Esophagus squamous epithelium (tissue), 5 donors: Measurements from ENCODE around the gene ACSL1. TPM values are rescaled to one million over a fixed set of nuclear protein-coding genes. Genes with fewer than 3 reads are reported as not detected.
"Not testable (repeated sequence)": the region's sequence is repeated elsewhere in the genome, so short reads cannot be mapped to it uniquely, and the experiment has no call there.

Experiments used
- DNase-seq: peaks from one replicate; lab custom pipeline; 2025; lab: John Stamatoyannopoulos, UW
- H3K27ac ChIP-seq, 4 donors: fragments of 200-600 bp; sonication (generic); one replicate each; pipeline ENCODE4 v1.5.1; 2016 to 2019; ENCODE audit warnings: mild to moderate bottlenecking in 1 of 4
- H3K27me3 ChIP-seq, 4 donors: fragments of 200-600 bp; sonication (generic); 1 replicate in 3 of 4; 2 replicates in 1 of 4; pipeline versions ENCODE4 v1.5.1 to v1.6.0; 2017 to 2021; ENCODE audit warnings: antibody characterized with exemption in 1 of 4
- H3K36me3 ChIP-seq, 3 donors: fragments of 200-600 bp; sonication (generic); one replicate each; pipeline ENCODE4 v1.5.1; 2016 to 2019
- H3K4me1 ChIP-seq, 3 donors: fragments of 200-600 bp; sonication (generic); one replicate each; pipeline ENCODE4 v1.5.1; 2017 to 2019
- H3K4me3 ChIP-seq, 4 donors: fragments of 200-600 bp; sonication (generic); 1 replicate in 3 of 4; 2 replicates in 1 of 4; pipeline ENCODE4 v1.5.1; 2016 to 2019; ENCODE audit warnings: mild to moderate bottlenecking in 2 of 4, moderate library complexity in 1 of 4
- H3K9me3 ChIP-seq, 3 donors: fragments of 200-600 bp; sonication (generic); one replicate each; pipeline ENCODE4 v1.5.1; 2016 to 2019
- CTCF ChIP-seq, 6 experiments: fragments of 450-650 bp in 4 of 6; fragments of 200-600 bp in 2 of 6; sonication (generic) in 2 of 6; IDR thresholded peaks; one replicate each; pipeline ENCODE4 v1.5.1; 2016 to 2019; ENCODE audit warnings: antibody characterized with exemption in 6 of 6, mild to moderate bottlenecking in 4 of 6, moderate library complexity in 4 of 6
- POLR2A ChIP-seq, 4 donors: fragments of 450-650 bp; IDR thresholded peaks; one replicate each; pipeline ENCODE4 v1.6.1; 2017; ENCODE audit warnings: antibody characterized with exemption in 4 of 4, mild to moderate bottlenecking in 4 of 4, moderate library complexity in 3 of 4
- WGBS, 2 donors: methylation state at CpG; one replicate each; pipeline ENCODE4 v1.1.5; 2018; 5-methylcytosine and 5-hydroxymethylcytosine counted together
- intact Hi-C: fragments of 100-400 bp; cut with DNase I; formaldehyde crosslinking; loops from one replicate; pipeline ENCODE4 v1.15.0; 2022
- total RNA-seq, 4 donors: library from RNA; depleted of rRNA; stranded (reverse); fragments of >200 nt; gene quantifications; one replicate each; pipeline ENCODE4 v1.1.0, GENCODE V29; 2016
- donor health status: DM: yes; HTN: yes; CAD: no.

The ACSL1 gene
- total RNA-seq, 4 donors from 2014 or later = 59.7 to 101 (median 73.8) TPM

- 74 to 75% methylated on average over 13 to 15 of the region's 17 CpGs for WGBS, 2 donors
- no peak overlapping the region for H3K4me3 ChIP-seq
- peaks cover 7 to 93% (median 13%) of the 10 kb centered on the region in 3 donors for H3K36me3 ChIP-seq
- H3K4me1 ChIP-seq = no peaks in the 10 kb centered on the region
- no peak overlapping the region for H3K27ac ChIP-seq
- intact Hi-C loops = no loop called here
- H3K27me3 ChIP-seq = no peaks in the 10 kb centered on the region
- no peaks in the 10 kb centered on the region for H3K9me3 ChIP-seq
- no peak for TF ChIP-seq CTCF (IDR thresholded peaks at IDR 0.05)
- TF ChIP-seq POLR2A (IDR thresholded peaks at IDR 0.05) = no peak
- DNase-seq = no peak
These were observed 42.9 kb downstream of the ACSL1 start for GRCh38 chr4:184782731-184783373.

DNA sequence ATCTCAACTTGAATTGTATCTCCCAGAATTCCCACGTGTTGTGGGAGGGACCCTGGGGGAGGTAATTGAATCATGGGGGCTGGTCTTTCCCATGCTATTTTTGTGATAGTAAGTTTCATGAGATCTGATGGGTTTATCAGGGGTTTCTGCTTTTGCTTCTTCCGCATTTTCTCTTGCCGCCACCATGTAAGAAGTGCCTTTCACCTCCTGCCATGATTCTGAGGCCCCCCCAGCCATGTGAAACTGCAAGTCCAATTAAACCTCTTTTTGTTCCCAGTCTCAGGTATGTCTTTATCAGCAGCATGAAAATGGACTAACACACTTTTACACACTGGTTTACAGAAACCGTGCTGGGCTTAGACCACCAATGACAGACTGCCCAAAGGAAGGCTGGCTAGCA lies 46.6 kb downstream of the ACSL1 start:
- DNase-seq, H3K9me3 ChIP-seq, H3K4me1 ChIP-seq, H3K4me3 ChIP-seq, H3K27me3 ChIP-seq, H3K27ac ChIP-seq, intact Hi-C loops: not testable (repeated sequence)
- H3K36me3 ChIP-seq = peaks cover 4 to 89% (median 7%) of the 10 kb centered on the region in 3 donors
- WGBS, 2 donors = 94 to 97% methylated on average over 4 of the region's 4 CpGs

GRCh38 chr4:184778325-184778724 lies 47.4 kb downstream of the ACSL1 start:
- Histone ChIP-seq H3K27ac (no peak overlapping the region), H3K4me3 (no peak overlapping the region), H3K4me1 (peaks cover 0 to 8% (median 0%) of the 10 kb centered on the region in 3 donors), H3K9me3 (no peaks in the 10 kb centered on the region), H3K36me3 (peaks cover 4 to 88% (median 7%) of the 10 kb centered on the region in 3 donors), H3K27me3 (no peaks in the 10 kb centered on the region)
- intact Hi-C loops = no loop called here
- 78 to 82% methylated on average over 7 to 8 of the region's 8 CpGs for WGBS, 2 donors
- TF ChIP-seq POLR2A (IDR thresholded peaks at IDR 0.05) (no peak), CTCF (IDR thresholded peaks at IDR 0.05) (no peak)
- no peak for DNase-seq

- no peak overlapping the region for H3K4me3 ChIP-seq
- H3K9me3 ChIP-seq = no peaks in the 10 kb centered on the region
- H3K27ac ChIP-seq = no peak overlapping the region
- WGBS, 2 donors = 88 to 89% methylated on average over 5 of the region's 5 CpGs
- no peak for DNase-seq
- H3K4me1 ChIP-seq = peaks cover 0 to 8% (median 0%) of the 10 kb centered on the region in 3 donors
- peaks cover 0 to 88% (median 4%) of the 10 kb centered on the region in 3 donors for H3K36me3 ChIP-seq
- intact Hi-C loops = no loop called here
- no peaks in the 10 kb centered on the region for H3K27me3 ChIP-seq
- TF ChIP-seq POLR2A (IDR thresholded peaks at IDR 0.05) (no peak), CTCF (IDR thresholded peaks at IDR 0.05) (no peak)
These were observed 48.9 kb downstream of the ACSL1 start for GRCh38 chr4:184776821-184777220.

GRCh38 chr4:184775854-184776555 lies 49.8 kb downstream of the ACSL1 start:
- H3K36me3 ChIP-seq = peaks cover 0 to 93% (median 4%) of the 10 kb centered on the region in 3 donors
- no peaks in the 10 kb centered on the region for H3K27me3 ChIP-seq
- WGBS, 2 donors = 54 to 62% methylated on average over 11 to 13 of the region's 13 CpGs
- TF ChIP-seq CTCF (IDR thresholded peaks at IDR 0.05) = no peak
- no peak for TF ChIP-seq POLR2A (IDR thresholded peaks at IDR 0.05)
- H3K4me3 ChIP-seq = no peak overlapping the region
- H3K27ac ChIP-seq = peak overlapping the region in 2 of 4 donors; percentile 25 to 29
- H3K9me3 ChIP-seq = no peaks in the 10 kb centered on the region
- H3K4me1 ChIP-seq = peaks cover 0 to 8% (median 0%) of the 10 kb centered on the region in 3 donors
- DNase-seq = no peak
- intact Hi-C loops = no loop called here
